ENCODE measurements around the gene URB2. TPM values are rescaled to one million over a fixed set of nuclear protein-coding genes. Genes with fewer than 3 reads are reported as not detected.
"Not testable (repeated sequence)": the region's sequence is repeated elsewhere in the genome, so short reads cannot be mapped to it uniquely, and the experiment has no call there.

Gene URB2
- total RNA-seq, 1 donor from 2014 or later, result 21.3 TPM

GRCh38 chr1:229613938-229614337 lies 12.1 kb upstream of the URB2 start:
- intact Hi-C loops (cut with micrococcal nuclease), result no loop called here

DNA sequence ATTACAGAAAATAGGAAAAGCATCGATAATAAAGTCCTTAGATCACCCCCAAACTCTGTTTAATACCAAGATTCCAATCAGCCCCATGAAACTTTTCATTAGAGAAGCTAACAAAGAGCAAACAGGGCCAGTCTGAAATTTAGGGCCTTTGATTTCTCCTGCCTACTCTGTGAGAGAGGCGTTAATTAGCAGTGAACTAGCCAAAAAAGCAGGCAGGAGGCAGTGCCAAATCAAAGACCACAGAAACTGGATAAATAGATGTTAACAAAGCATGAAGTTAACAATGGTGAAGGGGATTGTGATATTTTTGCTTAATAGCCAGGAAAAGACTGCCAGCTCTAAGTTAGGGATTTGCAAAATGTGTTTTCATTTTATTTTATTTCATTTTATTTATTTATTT lies 11.3 kb upstream of the URB2 start:
- intact Hi-C loops (cut with micrococcal nuclease), result no loop called here

GRCh38 chr1:229617351-229618100 lies 8.5 kb upstream of the URB2 start:
- intact Hi-C loops (cut with micrococcal nuclease), result no loop called here

GRCh38 chr1:229619002-229619401 lies 7.0 kb upstream of the URB2 start:
- intact Hi-C loops (cut with micrococcal nuclease), result no loop called here

DNA sequence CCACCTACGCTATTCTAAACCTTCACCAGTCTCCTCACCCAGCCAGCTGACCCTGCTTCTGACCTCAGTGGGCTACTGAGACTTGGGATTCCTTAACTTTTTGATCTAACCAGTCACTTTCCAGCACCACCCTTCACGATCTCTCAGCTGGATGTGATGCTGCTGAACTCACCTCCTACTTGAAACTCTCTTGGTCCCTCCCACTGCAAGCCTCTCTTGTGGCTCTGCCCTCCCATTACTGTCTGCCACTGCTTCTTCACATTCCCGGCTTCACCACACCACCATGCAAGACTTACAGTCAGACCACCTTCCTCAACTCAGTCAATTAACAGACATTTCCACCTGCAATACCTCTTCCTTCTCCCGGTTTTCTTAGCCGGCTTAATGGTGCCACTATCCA lies 6.4 kb upstream of the URB2 start:
- intact Hi-C loops (cut with micrococcal nuclease), result no loop called here

DNA sequence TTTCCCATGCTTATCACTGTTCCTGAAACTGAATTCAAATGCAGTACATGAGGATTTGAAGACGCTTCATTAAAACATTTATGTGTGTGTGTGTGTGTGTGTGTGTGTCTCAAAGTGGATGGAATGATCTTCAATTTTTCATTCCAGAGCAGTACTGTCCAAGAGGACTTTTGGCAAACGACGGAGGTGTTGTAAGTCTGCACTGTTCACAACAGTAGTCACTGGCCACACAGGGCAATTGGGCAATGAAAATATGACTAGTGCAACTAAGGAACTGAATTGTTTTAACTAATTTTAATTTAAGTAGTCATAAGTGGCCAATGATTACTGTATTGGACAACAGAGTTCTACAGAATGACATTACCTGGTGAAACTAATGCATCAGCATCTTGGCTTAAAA lies 5.2 kb upstream of the URB2 start:
- intact Hi-C loops (cut with micrococcal nuclease), result no loop called here

DNA sequence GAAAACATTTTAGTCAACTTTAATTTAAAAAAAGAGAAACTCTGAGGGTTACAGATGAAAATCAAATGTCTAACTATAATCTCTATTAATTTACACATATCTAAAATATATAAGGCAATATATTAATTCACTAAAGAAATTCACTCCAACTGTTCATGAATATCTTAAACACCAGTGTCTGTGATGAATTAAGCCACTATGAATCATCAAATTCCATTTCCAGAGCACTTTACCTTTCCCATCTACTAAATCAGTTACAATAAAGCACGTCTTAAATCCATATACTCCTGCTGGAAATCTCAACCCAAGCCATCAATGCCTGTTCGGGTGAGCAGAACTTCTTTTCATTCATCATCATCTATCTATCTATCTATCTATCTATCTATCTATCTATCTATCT lies 4.4 kb upstream of the URB2 start:
- intact Hi-C loops (cut with micrococcal nuclease), result no loop called here

- intact Hi-C loops (cut with micrococcal nuclease), result not testable (repeated sequence)
These were observed 3.4 kb upstream of the URB2 start for GRCh38 chr1:229622641-229623120.

DNA sequence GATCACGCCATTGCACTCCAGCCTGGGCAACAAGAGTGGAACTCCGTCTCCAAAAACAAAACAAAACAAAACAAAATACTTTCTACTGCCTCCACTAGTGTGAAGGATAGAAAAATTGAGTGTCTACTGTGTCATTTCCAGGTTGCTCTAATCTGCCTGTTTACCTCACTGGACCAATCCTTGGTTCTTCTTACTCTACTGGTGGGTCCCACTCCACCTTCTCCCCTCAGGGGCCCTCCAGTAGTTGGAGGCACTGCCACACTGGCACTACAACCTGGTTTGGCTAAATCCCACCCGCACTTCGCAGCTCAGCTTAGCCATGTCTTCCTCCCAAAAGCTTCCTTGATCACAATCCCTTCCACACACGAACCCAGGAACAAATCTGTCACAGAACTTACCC lies 2.8 kb upstream of the URB2 start:
- intact Hi-C loops (cut with micrococcal nuclease), result no loop called here

GRCh38 chr1:229623838-229624237 lies 2.2 kb upstream of the URB2 start:
- intact Hi-C loops (cut with micrococcal nuclease), result loop anchor here (2.0 kb wide), 1 partner anchor 353 kb away; the partner anchor contains the start of gene RAB4A

- intact Hi-C loops (cut with micrococcal nuclease), result loop anchor here (2.0 to 5.0 kb wide), 4 partner anchors 354 to 1243 kb away; partner anchors contain the start of genes C1orf198, PGBD5 and RAB4A
These were observed 1.5 kb upstream of the URB2 start for GRCh38 chr1:229624521-229625070.

- intact Hi-C loops (cut with micrococcal nuclease), result loop anchor here (2.0 to 5.0 kb wide), 4 partner anchors 354 to 1242 kb away; partner anchors contain the start of genes C1orf198, PGBD5 and RAB4A
These were observed 754 bp upstream of the URB2 start for GRCh38 chr1:229625071-229625914.

DNA sequence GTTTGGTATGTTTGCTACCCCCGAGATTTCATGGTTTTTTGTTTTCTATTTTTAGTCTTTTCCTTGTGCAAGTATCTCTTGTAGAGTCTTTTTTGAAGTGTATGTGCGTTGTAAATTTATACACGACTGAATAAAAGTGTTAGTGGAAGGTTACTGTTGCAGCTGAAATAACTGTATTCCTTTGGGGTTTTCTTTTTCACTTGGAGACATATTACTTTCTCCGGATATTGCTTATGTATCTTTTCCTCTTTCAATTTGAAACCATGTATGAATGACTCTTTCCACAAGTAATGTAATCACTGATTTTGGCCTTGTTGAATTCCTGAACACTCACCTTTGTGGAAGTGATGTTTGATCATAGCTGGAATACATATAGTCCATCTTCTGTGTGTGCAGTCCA lies 956 bp downstream of the URB2 start:
- intact Hi-C loops (cut with micrococcal nuclease), result loop anchor here (2.0 to 5.0 kb wide), 4 partner anchors 375 to 1240 kb away; partner anchors contain the start of genes C1orf198, COG2 and PGBD5

DNA sequence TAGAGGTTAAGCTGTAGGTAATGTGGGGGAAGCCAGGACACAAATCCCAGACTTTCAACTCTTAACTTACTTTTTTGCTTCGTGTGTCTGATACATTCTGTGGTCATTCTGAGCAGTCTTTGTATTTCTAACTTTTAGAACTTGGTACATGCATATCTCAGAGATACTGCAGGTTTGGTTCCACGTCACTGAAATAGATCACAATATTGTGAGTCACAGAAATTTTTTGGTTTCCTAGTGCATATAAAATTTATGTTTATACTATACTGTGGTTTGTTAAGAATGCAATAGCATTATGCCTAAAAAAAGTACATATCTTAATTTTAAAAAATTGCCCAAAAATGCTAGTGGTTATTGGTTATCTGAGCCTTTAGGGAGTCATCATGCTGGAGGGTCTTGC lies 3.2 kb downstream of the URB2 start:
- intact Hi-C loops (cut with micrococcal nuclease), result loop anchor here (5.0 kb wide), 3 partner anchors 377 to 1238 kb away; partner anchors contain the start of genes C1orf198 and PGBD5

DNA sequence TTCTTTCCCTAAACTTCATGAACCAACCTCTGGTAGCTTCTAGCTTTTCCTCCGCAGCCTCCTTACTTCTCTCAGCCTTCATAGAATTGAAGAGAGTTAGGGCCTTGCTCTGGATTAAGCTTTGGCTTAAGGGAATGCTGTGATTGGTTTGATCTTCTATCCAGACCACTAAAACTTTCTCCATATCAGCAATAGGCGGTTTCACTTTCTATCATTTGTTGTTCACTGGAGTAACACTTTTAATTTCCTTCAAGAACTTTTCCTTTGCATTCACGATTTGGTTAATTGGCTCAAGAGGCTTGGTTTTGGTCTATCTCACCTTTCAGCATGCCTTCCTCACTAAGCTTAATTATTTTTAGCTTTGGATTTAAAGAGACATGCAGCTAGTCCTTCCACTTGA lies 5.1 kb downstream of the URB2 start:
- intact Hi-C loops (cut with micrococcal nuclease), result no loop called here

- intact Hi-C loops (cut with micrococcal nuclease), result no loop called here
These were observed 5.9 kb downstream of the URB2 start for GRCh38 chr1:229631966-229632365.

DNA sequence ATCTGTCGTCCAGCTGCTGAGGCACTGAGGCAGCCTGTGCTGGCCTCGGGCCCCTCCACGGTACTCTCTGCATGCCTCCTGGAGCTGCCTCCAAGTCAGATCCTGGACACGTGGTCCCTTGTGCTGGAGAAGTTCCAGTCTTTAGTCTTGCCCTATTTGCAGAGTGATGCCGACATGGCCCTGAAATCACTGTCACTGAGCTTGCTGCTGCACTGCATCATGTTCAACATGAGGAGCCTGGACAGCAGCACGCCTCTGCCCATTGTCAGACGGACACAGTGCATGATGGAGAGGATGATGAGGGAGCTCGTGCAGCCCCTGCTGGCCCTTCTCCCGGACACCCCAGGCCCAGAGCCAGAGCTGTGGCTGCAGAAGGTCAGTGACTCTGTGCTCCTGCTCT lies 10.0 kb downstream of the URB2 start:
- intact Hi-C loops (cut with micrococcal nuclease), result no loop called here

DNA sequence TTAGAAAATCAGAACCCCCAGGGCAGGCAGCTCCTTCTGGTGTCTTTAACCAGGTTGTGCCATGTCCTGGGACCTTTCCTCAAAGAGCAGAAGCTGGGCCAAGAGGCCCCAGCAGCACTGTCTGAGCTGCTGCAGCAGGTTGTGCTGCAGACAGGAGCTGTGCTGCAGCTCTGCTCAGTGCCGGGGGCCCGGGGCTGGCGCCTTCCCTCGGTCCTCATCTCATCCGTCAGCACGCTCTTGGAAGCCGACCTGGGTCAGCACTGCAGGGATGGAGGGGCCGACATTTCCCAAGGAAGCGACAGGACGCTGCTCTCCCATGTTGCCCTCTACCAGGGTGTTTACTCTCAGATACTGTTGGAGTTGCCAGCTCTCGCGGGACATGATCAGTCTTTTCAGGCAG lies 11.7 kb downstream of the URB2 start:
- intact Hi-C loops (cut with micrococcal nuclease), result no loop called here

GRCh38 chr1:229640455-229640854 lies 14.4 kb downstream of the URB2 start:
- intact Hi-C loops (cut with micrococcal nuclease), result no loop called here

GRCh38 chr1:229641306-229641705 lies 15.3 kb downstream of the URB2 start:
- intact Hi-C loops (cut with micrococcal nuclease), result no loop called here

DNA sequence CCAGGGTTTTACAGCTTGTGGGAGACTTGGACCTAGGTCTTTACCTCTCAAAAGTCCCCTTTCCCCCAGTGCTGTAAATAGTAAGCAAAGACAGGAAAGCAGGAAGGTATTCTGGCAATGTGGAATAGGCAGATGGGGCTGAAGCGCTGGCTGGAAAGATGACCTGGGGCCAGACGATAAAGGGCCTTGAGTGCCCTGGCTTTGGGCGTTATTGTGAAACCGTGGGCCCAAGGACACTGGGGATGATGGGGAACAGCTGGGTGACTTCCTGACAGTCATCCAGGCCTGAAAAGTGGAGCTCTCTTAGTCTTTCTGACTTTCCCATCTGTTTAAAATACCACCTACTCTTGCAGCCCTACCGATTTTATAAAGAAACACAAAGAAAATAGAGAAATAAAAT lies 16.3 kb downstream of the URB2 start:
- intact Hi-C loops (cut with micrococcal nuclease), result no loop called here

- intact Hi-C loops (cut with micrococcal nuclease), result no loop called here
These were observed 16.9 kb downstream of the URB2 start for GRCh38 chr1:229642970-229643369.

All from T-helper 2 cell treated with Interferon-gamma antibody and Interleukin-4, amounts not matched to agents 100 ng/mL and 5 ng/mL, for 36 hours (primary cell).